SH-SY5Y (cell line): Measurements from ENCODE around the gene TAF9B.

ENCODE experiments used
- GATA2 ChIP-seq: IDR thresholded peaks from 2 replicates; pipeline ENCODE4 v1.6.1; 2011; ENCODE audit warnings: mild to moderate bottlenecking, low read depth, low read length
- GATA3 ChIP-seq: IDR thresholded peaks from 2 replicates; pipeline ENCODE4 v1.6.1; 2011; ENCODE audit warnings: low read depth, mild to moderate bottlenecking, low read length, moderate library complexity

- no peak for TF ChIP-seq GATA3
- no peak for TF ChIP-seq GATA2
These were observed 23.1 kb downstream of the TAF9B start for GRCh38 chrX:78116365-78116764.
